Astrocyte (in vitro differentiated cells and primary cell): Measurements from ENCODE around the gene CSAD. TPM values are rescaled to one million over a fixed set of nuclear protein-coding genes. Genes with fewer than 3 reads are reported as not detected.
A peak's percentile ranks its signal among the peaks of the same experiment; 100 is the strongest.
"Not testable (repeated sequence)": the region's sequence is repeated elsewhere in the genome, so short reads cannot be mapped to it uniquely, and the experiment has no call there.

ENCODE experiments used
- DNase-seq: peaks from one replicate; pipeline ENCODE4 v3.0.0-alpha.2; 2010; ENCODE audit warnings: low read depth
- FAIRE-seq: peaks from 2 replicates; lab custom pipeline; 2011; peaks lifted over from hg19 to GRCh38; lab: Jason Lieb, UNC
- H2AFZ ChIP-seq: 2 replicates; pipeline ENCODE4 v1.6.0; 2012; ENCODE audit warnings: low read depth, low read length, inconsistent platforms
- H3K27ac ChIP-seq: 2 replicates; pipeline ENCODE4 v1.5.1; 2011; ENCODE audit warnings: low read depth, low read length, inconsistent platforms
- H3K27me3 ChIP-seq: 2 replicates; pipeline ENCODE4 v1.6.0; 2011; ENCODE audit warnings: low read length, inconsistent platforms; ENCODE audit not compliant: insufficient read depth
- H3K36me3 ChIP-seq: 2 replicates; pipeline ENCODE4 v1.5.1; 2011; ENCODE audit warnings: low read length, inconsistent platforms; ENCODE audit not compliant: insufficient read depth
- H3K4me1 ChIP-seq: 2 replicates; pipeline ENCODE4 v1.5.1; 2011; ENCODE audit warnings: low read length, inconsistent platforms; ENCODE audit not compliant: insufficient read depth
- H3K4me2 ChIP-seq: 2 replicates; pipeline ENCODE4 v1.6.0; 2012; ENCODE audit warnings: low read length, inconsistent platforms
- H3K4me3 ChIP-seq: 2 replicates; pipeline ENCODE4 v1.5.1; 2011; ENCODE audit warnings: low read depth, mild to moderate bottlenecking, low read length, inconsistent platforms; ENCODE audit not compliant: insufficient read depth
- H3K79me2 ChIP-seq: 2 replicates; pipeline ENCODE4 v1.6.0; 2012; ENCODE audit warnings: mild to moderate bottlenecking, low read length, inconsistent platforms; ENCODE audit not compliant: insufficient read depth
- H3K9ac ChIP-seq: 2 replicates; pipeline ENCODE4 v1.6.0; 2012; ENCODE audit warnings: mild to moderate bottlenecking, low read length, inconsistent platforms
- H3K9me3 ChIP-seq: 2 replicates; pipeline ENCODE4 v1.5.1; 2012; ENCODE audit warnings: low read depth, mild to moderate bottlenecking, low read length, inconsistent platforms; ENCODE audit not compliant: insufficient read depth
- H4K20me1 ChIP-seq: 2 replicates; pipeline ENCODE4 v1.6.0; 2012; ENCODE audit warnings: low read length, inconsistent platforms; ENCODE audit not compliant: insufficient read depth
- H3K27ac Mint-ChIP-seq: one replicate; pipeline ENCODE4 v1.8.0; 2021; ENCODE audit warnings: mild to moderate bottlenecking, mixed read lengths; ENCODE audit not compliant: unreplicated experiment
- H3K27me3 Mint-ChIP-seq: one replicate; pipeline ENCODE4 v1.8.0; 2021; ENCODE audit warnings: low read depth, mixed read lengths; ENCODE audit not compliant: unreplicated experiment
- H3K36me3 Mint-ChIP-seq: one replicate; pipeline ENCODE4 v1.8.0; 2021; ENCODE audit warnings: low read depth, mixed read lengths; ENCODE audit not compliant: unreplicated experiment
- H3K4me1 Mint-ChIP-seq: one replicate; pipeline ENCODE4 v1.8.0; 2021; ENCODE audit warnings: low read depth, mixed read lengths; ENCODE audit not compliant: unreplicated experiment
- H3K4me3 Mint-ChIP-seq: one replicate; pipeline ENCODE4 v1.8.0; 2021; ENCODE audit warnings: mild to moderate bottlenecking, moderate library complexity, mixed read lengths; ENCODE audit not compliant: unreplicated experiment
- H3K9me3 Mint-ChIP-seq: one replicate; pipeline ENCODE4 v1.8.0; 2021; ENCODE audit warnings: mild to moderate bottlenecking, mixed read lengths; ENCODE audit not compliant: unreplicated experiment
- EZH2 ChIP-seq: IDR thresholded peaks from 2 replicates; pipeline ENCODE4 v1.6.1; 2012; ENCODE audit warnings: mild to moderate bottlenecking, low read length, inconsistent platforms; ENCODE audit not compliant: insufficient read depth
- total RNA-seq: library from RNA; stranded (reverse); gene quantifications from 2 replicates; pipeline ENCODE4 v1.2.1, GENCODE V29; 2021
- TF ChIP-seq, protein P1 (sequence below): IDR thresholded peaks from 2 replicates; pipeline ENCODE4 v1.5.1; 2011; ENCODE audit warnings: low read depth, mild to moderate bottlenecking, inconsistent platforms, low read length, moderate library complexity; ENCODE audit not compliant: insufficient read depth

CSAD gene
- total RNA-seq, 1 donor from 2014 or later = 19.4 TPM

DNA sequence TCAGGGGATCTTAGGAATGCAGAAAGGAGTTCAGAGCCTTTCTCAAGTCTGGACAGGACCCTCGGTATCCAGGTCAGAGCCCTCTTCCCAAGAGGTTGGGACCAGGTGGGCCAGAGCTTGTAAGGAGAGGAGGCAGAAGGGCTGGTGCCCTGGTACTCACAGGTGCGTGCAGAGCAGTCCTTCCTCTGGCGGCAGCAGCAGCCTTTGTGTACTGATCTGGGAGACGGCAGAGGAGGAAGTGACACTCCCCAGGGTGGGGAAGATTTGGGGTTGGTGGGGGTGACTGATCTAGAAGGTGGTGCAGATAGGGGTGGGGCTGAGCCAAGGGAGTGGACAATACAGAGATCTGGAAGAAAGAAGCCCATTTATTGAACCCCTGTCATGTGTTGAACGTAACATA, 26.3 kb upstream of the CSAD start, which contains the start of gene ITGB7:
Gene ITGB7 (minus strand): TSS at position 210 of the 400 bp plus-strand sequence. CDS start 6,808 bp downstream, outside the sequence.
- peaks cover 13% of the 10 kb centered on the region for H3K36me3 Mint-ChIP-seq
- Histone ChIP-seq H3K79me2 (no peaks in the 10 kb centered on the region), H3K9ac (peak within 1 kb of the TSS; percentile 56), H3K4me3 (no peak within 1 kb of the TSS), H2AFZ (no peak within 1 kb of the TSS), H3K27ac (no peak within 1 kb of the TSS), H3K27me3 (no peaks in the 10 kb centered on the region), H3K4me1 (peaks cover 6% of the 10 kb centered on the region), H4K20me1 (no peaks in the 10 kb centered on the region), H3K9me3 (no peaks in the 10 kb centered on the region), H3K36me3 (peaks cover 2% of the 10 kb centered on the region), H3K4me2 (peak within 1 kb of the TSS; percentile 68)
- DNase-seq (no peak), FAIRE-seq (no peak)
- H3K4me3 Mint-ChIP-seq = peak within 1 kb of the TSS; percentile 12
- TF ChIP-seq, protein P1, sequence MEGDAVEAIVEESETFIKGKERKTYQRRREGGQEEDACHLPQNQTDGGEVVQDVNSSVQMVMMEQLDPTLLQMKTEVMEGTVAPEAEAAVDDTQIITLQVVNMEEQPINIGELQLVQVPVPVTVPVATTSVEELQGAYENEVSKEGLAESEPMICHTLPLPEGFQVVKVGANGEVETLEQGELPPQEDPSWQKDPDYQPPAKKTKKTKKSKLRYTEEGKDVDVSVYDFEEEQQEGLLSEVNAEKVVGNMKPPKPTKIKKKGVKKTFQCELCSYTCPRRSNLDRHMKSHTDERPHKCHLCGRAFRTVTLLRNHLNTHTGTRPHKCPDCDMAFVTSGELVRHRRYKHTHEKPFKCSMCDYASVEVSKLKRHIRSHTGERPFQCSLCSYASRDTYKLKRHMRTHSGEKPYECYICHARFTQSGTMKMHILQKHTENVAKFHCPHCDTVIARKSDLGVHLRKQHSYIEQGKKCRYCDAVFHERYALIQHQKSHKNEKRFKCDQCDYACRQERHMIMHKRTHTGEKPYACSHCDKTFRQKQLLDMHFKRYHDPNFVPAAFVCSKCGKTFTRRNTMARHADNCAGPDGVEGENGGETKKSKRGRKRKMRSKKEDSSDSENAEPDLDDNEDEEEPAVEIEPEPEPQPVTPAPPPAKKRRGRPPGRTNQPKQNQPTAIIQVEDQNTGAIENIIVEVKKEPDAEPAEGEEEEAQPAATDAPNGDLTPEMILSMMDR = no peak
- no peak for TF ChIP-seq EZH2
- no peaks in the 10 kb centered on the region for H3K27me3 Mint-ChIP-seq
- H3K9me3 Mint-ChIP-seq = no peaks in the 10 kb centered on the region
- H3K4me1 Mint-ChIP-seq = peaks cover 19% of the 10 kb centered on the region
- H3K27ac Mint-ChIP-seq = peak within 1 kb of the TSS; percentile 67

DNA sequence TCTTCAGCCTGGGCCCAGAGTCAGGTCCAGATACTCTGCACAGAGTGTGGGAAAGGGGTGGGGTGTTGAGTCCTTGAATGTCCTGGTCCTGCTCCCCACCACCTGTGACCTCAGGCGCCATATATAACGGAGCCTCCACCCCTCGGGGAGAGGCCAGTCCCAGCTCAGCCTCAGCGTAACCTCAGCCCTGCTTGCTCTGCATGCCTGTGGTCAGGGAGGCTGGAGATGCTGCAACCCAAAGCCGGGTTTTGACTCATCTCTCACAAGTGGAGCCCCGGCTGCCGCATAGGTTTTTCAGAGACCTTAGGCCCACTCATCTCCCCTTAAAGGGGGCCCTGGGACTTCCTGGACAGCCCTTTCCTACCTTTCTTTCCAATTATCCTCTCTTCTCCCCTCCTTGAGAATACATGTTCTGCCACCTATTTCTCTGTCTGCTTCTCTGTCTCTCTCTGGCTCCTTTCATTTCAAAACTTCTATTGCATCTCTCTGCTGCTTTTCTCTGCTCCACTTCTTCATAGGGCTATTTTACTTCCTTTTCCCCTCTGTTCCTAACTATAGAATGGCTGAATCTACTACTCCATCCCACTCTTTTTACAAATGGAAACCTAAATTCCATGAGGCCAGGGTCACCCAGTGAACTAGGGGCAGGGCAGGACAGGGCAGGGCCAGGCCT, 25.2 kb upstream of the CSAD start:
- Histone ChIP-seq H3K9ac (peak overlapping the region; percentile 56), H3K9me3 (no peaks in the 10 kb centered on the region), H3K27ac (no peak overlapping the region), H3K79me2 (no peaks in the 10 kb centered on the region), H3K4me1 (peaks cover 6% of the 10 kb centered on the region), H4K20me1 (no peaks in the 10 kb centered on the region), H3K27me3 (no peaks in the 10 kb centered on the region), H2AFZ (no peak overlapping the region), H3K36me3 (no peaks in the 10 kb centered on the region), H3K4me3 (no peak overlapping the region), H3K4me2 (peak overlapping the region; percentile 68)
- DNase-seq (peak; percentile 82), FAIRE-seq (no peak)
- H3K27ac Mint-ChIP-seq = peak overlapping the region; percentile 67
- H3K27me3 Mint-ChIP-seq = no peaks in the 10 kb centered on the region
- H3K4me1 Mint-ChIP-seq = peaks cover 24% of the 10 kb centered on the region
- peak overlapping the region; percentile 14 for H3K4me3 Mint-ChIP-seq
- H3K9me3 Mint-ChIP-seq = no peaks in the 10 kb centered on the region
- no peak for TF ChIP-seq EZH2
- TF ChIP-seq, protein P1 = no peak
- H3K36me3 Mint-ChIP-seq = peaks cover 4% of the 10 kb centered on the region

DNA sequence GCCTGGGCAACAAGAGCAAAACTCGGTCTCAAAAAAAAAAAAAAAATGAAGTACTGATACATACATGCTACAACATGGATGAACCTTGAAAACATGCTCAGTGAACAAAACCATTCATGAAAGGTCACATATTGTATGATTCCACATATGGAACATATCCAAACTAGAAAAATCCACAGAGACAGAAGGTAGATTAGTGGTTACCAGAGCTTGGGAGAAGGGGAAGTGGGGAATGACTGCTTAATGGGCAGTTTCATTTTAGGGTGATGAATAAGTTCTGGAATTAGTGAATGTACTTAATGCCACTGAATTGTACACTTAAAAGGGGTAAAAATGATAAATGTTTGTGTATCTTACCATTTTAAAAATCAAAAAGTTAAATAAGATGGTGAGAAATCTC, 23.6 kb upstream of the CSAD start:
- no peak for FAIRE-seq
- no peak overlapping the region for H3K27ac Mint-ChIP-seq
- peaks cover 2% of the 10 kb centered on the region for H3K27me3 Mint-ChIP-seq

DNA sequence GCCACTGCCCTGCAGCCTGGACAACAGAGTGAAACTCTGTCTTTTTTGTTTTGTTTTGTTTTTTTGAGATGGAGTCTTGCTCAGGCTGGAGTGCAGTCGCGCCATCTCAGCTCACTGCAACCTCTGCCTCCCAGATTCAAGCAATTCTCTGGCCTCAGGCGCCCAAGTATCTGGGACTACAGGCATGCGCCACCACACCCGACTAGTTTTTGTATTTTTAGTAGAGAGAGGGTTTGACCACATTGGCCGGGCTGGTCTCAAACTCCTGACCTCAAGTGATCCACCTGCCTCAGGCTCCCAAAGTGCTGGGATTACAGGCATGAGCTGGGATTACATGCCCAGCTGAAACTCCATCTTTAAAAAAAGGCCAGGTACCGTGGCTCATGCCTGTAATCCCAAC, 21.6 kb upstream of the CSAD start:
- not testable (repeated sequence) for H3K9me3 ChIP-seq, H3K27ac ChIP-seq, FAIRE-seq, H3K4me3 ChIP-seq, H3K36me3 ChIP-seq, H3K9ac ChIP-seq, H2AFZ ChIP-seq, H3K27me3 ChIP-seq, H3K27ac Mint-ChIP-seq, H3K4me1 ChIP-seq, H3K36me3 Mint-ChIP-seq, H3K4me3 Mint-ChIP-seq, H3K79me2 ChIP-seq, DNase-seq, H4K20me1 ChIP-seq, H3K9me3 Mint-ChIP-seq, H3K4me2 ChIP-seq
- Mint-ChIP-seq H3K27me3 (peaks cover 16% of the 10 kb centered on the region), H3K4me1 (peaks cover 20% of the 10 kb centered on the region)

More for the DNA sequence above, 23.6 kb upstream of the CSAD start:
- Histone ChIP-seq H3K27ac (no peak overlapping the region), H3K79me2 (no peaks in the 10 kb centered on the region), H3K4me2 (no peak overlapping the region), H3K9me3 (no peaks in the 10 kb centered on the region), H3K36me3 (no peaks in the 10 kb centered on the region), H3K4me3 (no peak overlapping the region), H3K4me1 (peaks cover 6% of the 10 kb centered on the region), H3K9ac (no peak overlapping the region), H3K27me3 (no peaks in the 10 kb centered on the region), H4K20me1 (no peaks in the 10 kb centered on the region), H2AFZ (no peak overlapping the region)
- no peak for TF ChIP-seq EZH2
- TF ChIP-seq, protein P1 = no peak
- DNase-seq = no peak
- no peaks in the 10 kb centered on the region for H3K9me3 Mint-ChIP-seq
- peaks cover 27% of the 10 kb centered on the region for H3K4me1 Mint-ChIP-seq
- no peak overlapping the region for H3K4me3 Mint-ChIP-seq
- peaks cover 1% of the 10 kb centered on the region for H3K36me3 Mint-ChIP-seq
